Measurements from ENCODE around the gene PRR4. TPM values are rescaled to one million over a fixed set of nuclear protein-coding genes. Genes with fewer than 3 reads are reported as not detected.

The PRR4 gene
- polyA plus RNA-seq, 1 of the 3 experiments (the other 2 are of a cell fraction) = 4.3 TPM

DNA sequence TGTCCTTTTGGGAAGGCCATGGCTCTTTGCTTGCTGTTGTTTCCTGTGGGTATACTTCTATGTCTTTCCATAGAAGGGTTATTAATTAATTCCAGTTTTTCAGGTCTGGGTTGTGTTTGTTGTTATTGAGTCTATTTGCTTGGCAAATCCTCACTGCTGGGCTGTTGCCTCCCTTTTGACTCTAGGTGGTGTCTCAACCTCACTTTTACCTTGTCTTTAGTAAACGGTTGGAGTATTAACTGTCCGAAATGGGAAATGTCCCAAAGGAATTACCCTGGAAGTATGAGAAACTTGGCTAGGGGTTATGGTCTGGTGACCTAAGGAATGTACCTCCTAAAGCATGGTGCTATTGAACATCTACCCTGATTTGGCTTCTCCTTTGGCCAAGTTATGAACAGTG is 18.1 kb upstream of the PRR4 start:
- WGBS (ENCODE audit: low lambda C conversion rate) = 92% methylated on average over 2 of the region's 2 CpGs
- Histone ChIP-seq H3K9ac (no peak overlapping the region), H3K9me3 (0 out of 2 replicates have a peak, but pooled peaks cover 6% of the 10 kb centered on the region), H3K27ac (ENCODE audit: low read depth in 2 of 2, low read length in 1 of 2) (no peak overlapping the region), H2AFZ (ENCODE audit: low read depth) (no peak overlapping the region), H3K4me1 (ENCODE audit: control insufficient read depth in 1 of 2, insufficient read depth in 2 of 2, low read depth in 1 of 2, low read length in 1 of 2) (no peaks in the 10 kb centered on the region), H3K27me3 (ENCODE audit: insufficient read depth) (no peaks in the 10 kb centered on the region), H3K36me3 (replicated peaks in 1 of 2; ENCODE audit: control insufficient read depth in 1 of 2, insufficient read depth in 2 of 2, low read length in 1 of 2) (peaks cover under 1 to 4% of the 10 kb centered on the region in 2 experiments), H4K20me1 (ENCODE audit: insufficient read depth) (no peaks in the 10 kb centered on the region; the same call in 1 of the 2 replicates), H3K9me2 (no peaks in the 10 kb centered on the region), H3K4me3 (ENCODE audit: low read depth in 2 of 2, low read length in 1 of 2) (no peak overlapping the region), H3K79me2 (ENCODE audit: insufficient read depth) (no peaks in the 10 kb centered on the region), H3K4me2 (no peak overlapping the region), H3F3A (replicated peaks; ENCODE audit: insufficient read depth) (no peaks in the 10 kb centered on the region)
- CTCF ChIA-PET = interaction anchor here (0.9 kb wide), 1 partner anchor 332 kb away, joined by 3 read pairs; no protein-coding TSS in a partner anchor
- POLR2A ChIA-PET = no interaction called here
- DNase-seq = no peak
- no peak; the same call in 1 of the 2 replicates for TF ChIP-seq RAD21 (IDR thresholded peaks at IDR 0.05; ENCODE audit: low read length)
- TF ChIP-seq FOSL2 (IDR thresholded peaks at IDR 0.05; ENCODE audit: borderline replicate concordance, low read depth) = no peak

DNA sequence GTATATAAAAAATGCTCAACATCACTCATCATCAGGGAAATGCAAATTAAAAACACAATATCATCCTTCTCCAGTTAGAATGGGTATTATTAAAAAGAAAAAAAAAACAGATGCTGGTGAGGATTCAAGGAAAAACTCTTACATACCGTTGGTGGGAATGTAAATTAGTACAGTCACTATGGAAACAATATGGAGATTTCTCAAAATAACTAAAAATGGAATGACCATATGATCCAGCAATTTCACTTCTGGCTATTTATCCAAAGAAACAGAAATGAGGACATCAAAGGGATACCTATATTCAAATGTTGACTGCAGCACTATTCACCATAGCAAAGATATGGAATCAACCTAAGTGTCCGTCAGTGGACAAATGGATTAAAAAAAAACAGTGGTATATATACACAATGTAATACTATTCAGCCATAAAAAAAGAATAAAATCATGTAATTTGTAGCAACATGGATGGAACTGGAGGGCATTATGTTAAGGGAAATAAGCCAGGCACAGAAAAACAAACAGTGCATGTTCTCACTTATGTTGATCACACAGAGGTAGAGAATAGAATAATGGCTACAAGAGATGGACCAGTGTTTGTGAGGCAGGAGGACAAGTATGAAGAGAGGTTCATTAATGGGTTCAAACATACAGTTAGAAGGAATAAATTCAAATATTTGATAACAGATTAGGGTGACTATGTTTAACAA is 14.4 kb upstream of the PRR4 start:
- CTCF ChIA-PET = no interaction called here
- WGBS (ENCODE audit: low lambda C conversion rate) = 91% methylated on average over 2 of the region's 2 CpGs

More for the DNA sequence above, 14.4 kb upstream of the PRR4 start:
- no peaks in the 10 kb centered on the region for H3F3A ChIP-seq (replicated peaks; ENCODE audit: insufficient read depth)
- POLR2A ChIA-PET = no interaction called here
- no peak for DNase-seq
- no peak overlapping the region for H3K4me2 ChIP-seq
- H3K27ac ChIP-seq (ENCODE audit: low read depth in 2 of 2, low read length in 1 of 2) = no peak overlapping the region
- H4K20me1 ChIP-seq (ENCODE audit: insufficient read depth) = no peaks in the 10 kb centered on the region; the same call in 1 of the 2 replicates
- no peaks in the 10 kb centered on the region for H3K4me1 ChIP-seq (ENCODE audit: control insufficient read depth in 1 of 2, insufficient read depth in 2 of 2, low read depth in 1 of 2, low read length in 1 of 2)
- 0 out of 2 replicates have a peak, but pooled peaks cover 9% of the 10 kb centered on the region for H3K9me3 ChIP-seq
- no peak overlapping the region for H3K4me3 ChIP-seq (ENCODE audit: low read depth in 2 of 2, low read length in 1 of 2)
- H3K9ac ChIP-seq = no peak overlapping the region
- H2AFZ ChIP-seq (ENCODE audit: low read depth) = no peak overlapping the region
- H3K79me2 ChIP-seq (ENCODE audit: insufficient read depth) = no peaks in the 10 kb centered on the region
- TF ChIP-seq GATA2 (CRISPR knock-in tag; IDR thresholded peaks at IDR 0.05) (no peak), NFIC (IDR thresholded peaks at IDR 0.05; ENCODE audit: borderline replicate concordance) (no peak), JUND (IDR thresholded peaks at IDR 0.05) (no peak), MAX (IDR thresholded peaks at IDR 0.05; ENCODE audit: low read depth) (no peak), RXRA (IDR thresholded peaks at IDR 0.05; ENCODE audit: borderline replicate concordance, low read depth) (no peak), SMC3 (IDR thresholded peaks at IDR 0.05; ENCODE audit: low read depth, low read length) (no peak), YY1 (IDR thresholded peaks at IDR 0.05; ENCODE audit: low read depth) (no peak), TCF12 (IDR thresholded peaks at IDR 0.05) (no peak), POLR2AphosphoS5 (IDR thresholded peaks at IDR 0.05; ENCODE audit: low read depth, low read length) (no peak), EP300 (IDR thresholded peaks at IDR 0.05; ENCODE audit: borderline replicate concordance in 1 of 2, low read depth in 1 of 2, low read length in 1 of 2) (no peak), CTCF (IDR thresholded peaks at IDR 0.05) (no peak), GABPA (IDR thresholded peaks at IDR 0.05; ENCODE audit: low read depth) (no peak), MXI1 (IDR thresholded peaks at IDR 0.05; ENCODE audit: low read depth, low read length) (no peak), ZBTB33 (IDR thresholded peaks at IDR 0.05; ENCODE audit: borderline replicate concordance, low read depth) (no peak), SIN3A (IDR thresholded peaks at IDR 0.05; ENCODE audit: borderline replicate concordance, low read depth, low read length) (no peak)
- H3K36me3 ChIP-seq (replicated peaks in 1 of 2; ENCODE audit: control insufficient read depth in 1 of 2, insufficient read depth in 2 of 2, low read length in 1 of 2) = peaks cover 4 to 5% of the 10 kb centered on the region in 2 experiments
- H3K27me3 ChIP-seq (ENCODE audit: insufficient read depth) = no peaks in the 10 kb centered on the region
- H3K9me2 ChIP-seq = no peaks in the 10 kb centered on the region

Data from SK-N-SH (cell line).